ENCODE data around the gene ZNF681. TPM values are rescaled to one million over a fixed set of nuclear protein-coding genes. Genes with fewer than 3 reads are reported as not detected.
A peak's percentile ranks its signal among the peaks of the same experiment; 100 is the strongest.

Gene ZNF681
- 1.9 TPM for total RNA-seq
- long read RNA-seq, partial matches to known transcripts = 0 of 3 reads
- long read RNA-seq, other reads (novel, unspliced or antisense) = 3 of 3 reads

DNA sequence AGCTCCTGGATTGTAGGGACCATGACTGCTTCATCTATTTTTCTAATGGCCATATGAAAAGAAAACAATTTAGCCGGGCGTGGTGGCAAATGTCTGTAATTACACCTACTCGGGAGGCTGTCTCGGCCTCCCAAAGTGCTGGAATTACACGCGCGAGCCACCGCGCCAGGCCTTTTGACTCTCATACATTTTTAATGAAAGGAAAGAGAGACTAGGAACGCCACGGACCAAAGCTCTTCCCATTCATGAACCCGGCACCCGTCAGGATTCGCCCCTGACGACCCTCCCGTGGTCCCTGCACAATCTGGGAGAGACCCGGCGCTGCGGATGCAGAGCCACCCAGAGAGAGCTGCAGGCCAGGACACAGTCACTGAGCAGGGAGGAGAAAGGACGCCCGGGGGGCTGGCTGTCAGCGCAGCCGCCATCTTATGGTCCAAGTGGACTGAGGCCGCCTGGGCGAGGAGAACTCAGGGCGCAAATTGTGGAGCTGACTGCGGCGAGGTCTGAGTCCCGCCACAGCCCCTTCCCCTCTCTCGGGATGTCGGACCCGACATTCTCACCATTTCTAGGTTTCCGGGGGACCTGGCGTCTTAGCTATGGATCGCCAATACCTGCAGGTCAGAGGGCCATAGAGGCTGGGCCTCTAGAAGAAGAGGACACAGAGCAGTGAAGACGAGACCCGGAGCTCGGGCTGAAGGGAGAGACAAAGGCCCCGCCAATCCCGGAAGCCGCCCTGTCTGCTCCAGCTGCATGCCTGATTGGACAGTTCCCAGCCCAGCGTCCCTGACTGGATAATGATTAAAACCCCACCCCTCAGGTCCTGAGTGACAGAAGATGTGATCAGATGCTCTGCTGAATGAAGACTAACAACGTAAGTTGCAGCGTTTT is at the start of gene ZNF681:
Gene ZNF681 (minus strand): TSS at position 705 of the 888 bp plus-strand sequence. CDS start 142 bp downstream, at position 563.
- H3K36me3 ChIP-seq = no peaks in the 10 kb centered on the region
- H3K4me3 ChIP-seq = peak within 1 kb of the TSS; percentile 75
- DNase-seq (peak; percentile 89), ATAC-seq (peak; percentile 89)
- peak within 1 kb of the TSS; percentile 84 for H3K27ac ChIP-seq
- H3K9me3 ChIP-seq = no peaks in the 10 kb centered on the region
- H3K27me3 ChIP-seq = no peaks in the 10 kb centered on the region
- peaks cover 3% of the 10 kb centered on the region for H3K4me1 ChIP-seq
- intact Hi-C loops (cut with DNase I) = no loop called here
- TF ChIP-seq, protein P1, sequence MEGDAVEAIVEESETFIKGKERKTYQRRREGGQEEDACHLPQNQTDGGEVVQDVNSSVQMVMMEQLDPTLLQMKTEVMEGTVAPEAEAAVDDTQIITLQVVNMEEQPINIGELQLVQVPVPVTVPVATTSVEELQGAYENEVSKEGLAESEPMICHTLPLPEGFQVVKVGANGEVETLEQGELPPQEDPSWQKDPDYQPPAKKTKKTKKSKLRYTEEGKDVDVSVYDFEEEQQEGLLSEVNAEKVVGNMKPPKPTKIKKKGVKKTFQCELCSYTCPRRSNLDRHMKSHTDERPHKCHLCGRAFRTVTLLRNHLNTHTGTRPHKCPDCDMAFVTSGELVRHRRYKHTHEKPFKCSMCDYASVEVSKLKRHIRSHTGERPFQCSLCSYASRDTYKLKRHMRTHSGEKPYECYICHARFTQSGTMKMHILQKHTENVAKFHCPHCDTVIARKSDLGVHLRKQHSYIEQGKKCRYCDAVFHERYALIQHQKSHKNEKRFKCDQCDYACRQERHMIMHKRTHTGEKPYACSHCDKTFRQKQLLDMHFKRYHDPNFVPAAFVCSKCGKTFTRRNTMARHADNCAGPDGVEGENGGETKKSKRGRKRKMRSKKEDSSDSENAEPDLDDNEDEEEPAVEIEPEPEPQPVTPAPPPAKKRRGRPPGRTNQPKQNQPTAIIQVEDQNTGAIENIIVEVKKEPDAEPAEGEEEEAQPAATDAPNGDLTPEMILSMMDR (IDR thresholded peaks at IDR 0.05) = peak; percentile 19

DNA sequence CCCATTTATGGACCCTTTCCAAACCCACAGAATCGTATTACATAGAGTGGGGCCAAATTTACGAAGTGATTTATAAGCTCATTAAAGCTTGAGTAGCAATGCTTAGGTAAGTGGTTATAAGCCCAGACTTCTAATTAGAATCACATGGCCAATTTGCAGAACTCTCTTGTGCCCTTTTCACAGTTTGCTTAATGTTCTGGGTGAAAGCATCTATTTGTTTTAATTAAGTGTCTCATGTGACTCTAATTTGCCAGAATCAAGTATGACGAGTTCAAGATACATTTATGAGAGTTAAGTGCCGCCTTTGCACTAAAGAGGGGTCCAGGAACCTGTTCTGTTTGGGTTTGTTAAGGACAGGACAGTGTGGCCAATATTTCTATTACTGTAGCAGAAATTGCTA is 46.0 kb upstream of the ZNF681 start:
- Histone ChIP-seq H3K27ac (no peak overlapping the region), H3K27me3 (no peaks in the 10 kb centered on the region), H3K36me3 (no peaks in the 10 kb centered on the region), H3K4me1 (no peaks in the 10 kb centered on the region), H3K4me3 (no peak overlapping the region), H3K9me3 (no peaks in the 10 kb centered on the region)
- intact Hi-C loops (cut with DNase I) = no loop called here
- ATAC-seq (no peak), DNase-seq (no peak)
- TF ChIP-seq, protein P1 (IDR thresholded peaks at IDR 0.05) = no peak

DNA sequence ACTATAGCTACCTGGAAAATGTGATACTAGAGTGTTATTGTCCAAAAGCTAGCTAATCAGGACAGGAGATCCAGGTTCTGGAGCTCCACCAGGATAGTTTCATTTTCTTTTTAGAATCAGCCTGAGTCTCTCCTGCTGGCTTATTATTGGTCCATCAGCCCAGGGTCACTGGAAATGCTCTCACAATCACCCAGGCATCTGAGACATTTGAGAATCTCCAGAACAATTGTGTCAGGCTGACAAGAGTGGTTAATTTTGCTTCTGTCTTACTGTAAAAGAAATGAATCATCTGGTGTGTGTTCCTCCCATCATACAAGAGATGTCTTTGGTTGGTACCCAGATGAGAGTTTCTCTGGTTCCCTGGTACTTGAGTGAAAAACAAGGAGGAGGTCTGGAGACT is 43.6 kb upstream of the ZNF681 start:
- H3K27ac ChIP-seq = no peak overlapping the region
- ATAC-seq (no peak), DNase-seq (no peak)
- TF ChIP-seq, protein P1 (IDR thresholded peaks at IDR 0.05) = no peak
- intact Hi-C loops (cut with DNase I) = no loop called here
- no peak overlapping the region for H3K4me3 ChIP-seq
- no peaks in the 10 kb centered on the region for H3K27me3 ChIP-seq
- H3K4me1 ChIP-seq = no peaks in the 10 kb centered on the region
- H3K36me3 ChIP-seq = no peaks in the 10 kb centered on the region
- H3K9me3 ChIP-seq = no peaks in the 10 kb centered on the region

DNA sequence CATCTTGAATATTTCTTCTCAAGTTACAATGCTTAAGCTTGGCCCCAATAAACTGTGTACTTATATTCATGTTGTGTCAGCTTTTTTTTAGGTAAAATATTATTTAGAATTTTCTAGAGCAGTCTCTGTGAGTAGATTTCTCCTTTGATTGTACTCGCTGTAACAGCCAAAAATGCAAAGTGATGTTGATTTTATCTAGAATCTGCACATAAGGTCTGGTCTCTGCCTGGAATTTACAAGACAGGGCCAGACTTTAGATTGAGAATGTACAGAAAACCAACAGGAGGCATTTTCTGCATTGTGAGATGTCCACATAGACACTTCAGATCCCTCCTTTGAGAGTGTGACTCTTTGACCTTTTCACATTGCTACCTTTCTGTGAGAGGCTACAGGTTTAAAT is 43.1 kb upstream of the ZNF681 start:
- no peak overlapping the region for H3K4me3 ChIP-seq
- H3K36me3 ChIP-seq = no peaks in the 10 kb centered on the region
- no peak overlapping the region for H3K27ac ChIP-seq
- no peaks in the 10 kb centered on the region for H3K27me3 ChIP-seq
- ATAC-seq (no peak), DNase-seq (no peak)
- H3K9me3 ChIP-seq = no peaks in the 10 kb centered on the region
- TF ChIP-seq, protein P1 (IDR thresholded peaks at IDR 0.05) = no peak
- intact Hi-C loops (cut with DNase I) = no loop called here
- no peaks in the 10 kb centered on the region for H3K4me1 ChIP-seq

DNA sequence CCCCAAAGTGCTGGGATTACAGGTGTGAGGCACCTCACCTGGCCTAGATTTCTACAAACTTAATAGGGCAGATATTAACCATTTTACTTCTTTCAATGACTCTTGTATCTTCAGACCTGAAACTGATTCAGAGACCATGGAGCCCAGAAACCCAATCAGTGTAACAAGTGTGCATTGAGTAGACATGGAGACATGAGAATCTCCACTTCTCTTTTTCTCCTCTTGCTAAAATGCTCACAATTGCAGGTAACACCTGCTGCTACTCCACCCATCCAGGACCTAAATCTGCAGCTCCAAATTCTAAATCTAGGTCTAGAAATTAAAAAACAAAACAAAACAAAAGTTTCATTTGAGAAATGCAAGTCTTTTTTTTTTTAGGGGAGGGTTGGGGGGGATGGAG is 42.2 kb upstream of the ZNF681 start:
- DNase-seq (no peak), ATAC-seq (no peak)
- no peaks in the 10 kb centered on the region for H3K36me3 ChIP-seq
- no peak overlapping the region for H3K27ac ChIP-seq
- no peaks in the 10 kb centered on the region for H3K4me1 ChIP-seq
- intact Hi-C loops (cut with DNase I) = no loop called here
- no peak overlapping the region for H3K4me3 ChIP-seq
- no peaks in the 10 kb centered on the region for H3K9me3 ChIP-seq
- TF ChIP-seq, protein P1 (IDR thresholded peaks at IDR 0.05) = no peak
- no peaks in the 10 kb centered on the region for H3K27me3 ChIP-seq
